Naive thymus-derived CD4-positive, alpha-beta T cell (primary cell): ENCODE results near the gene NFIC. TPM values are rescaled to one million over a fixed set of nuclear protein-coding genes. Genes with fewer than 3 reads are reported as not detected.
A peak's percentile ranks its signal among the peaks of the same experiment; 100 is the strongest.

Experiments
- ATAC-seq: fragments of 150-1000 bp; cut with Tn5 transposase; 2 replicates; pipeline ENCODE4 v1.10.0; 2021; ENCODE audit warnings: mild to moderate bottlenecking, moderate library complexity
- CTCF ChIA-PET: fragments of 350-600 bp; sonication (Branson Sonifier 250); formaldehyde crosslinking; loops from one replicate; lab custom pipeline; 2021; ENCODE audit warnings: antibody characterized with exemption; lab: Charles Lee
- POLR2A ChIA-PET: fragments of 350-600 bp; sonication (Branson Sonifier 250); formaldehyde crosslinking; loops from one replicate; lab custom pipeline; 2021; ENCODE audit warnings: antibody characterized with exemption, inconsistent platforms; lab: Charles Lee
- DNase-seq, 9 donors: peaks; one replicate each; pipeline versions ENCODE4 v3.0.0 to v3.0.0-alpha.2; 2020 to 2022; ENCODE audit warnings: mixed read lengths in 1 of 9
- H3K27ac ChIP-seq: one replicate; pipeline ENCODE4 v1.7.0; 2013; ENCODE audit warnings: mild to moderate bottlenecking, low read depth, low read length, moderate library complexity
- H3K27me3 ChIP-seq, 2 donors: one replicate each; pipeline ENCODE4 v1.7.0; 2013; ENCODE audit warnings: low read length in 2 of 2, mild to moderate bottlenecking in 2 of 2, moderate library complexity in 2 of 2; ENCODE audit not compliant: control insufficient read depth in 2 of 2, insufficient read depth in 2 of 2
- H3K36me3 ChIP-seq, 3 experiments: 1 replicate in 2 of 3; 2 replicates in 1 of 3; pipeline ENCODE4 v1.7.0; 2013; ENCODE audit warnings: low read length in 3 of 3, mild to moderate bottlenecking in 3 of 3, moderate library complexity in 1 of 3; ENCODE audit not compliant: insufficient read depth in 3 of 3, control insufficient read depth in 2 of 3
- H3K4me1 ChIP-seq, 2 donors: one replicate each; pipeline ENCODE4 v1.7.0; 2013; ENCODE audit warnings: low read length in 2 of 2, mild to moderate bottlenecking in 2 of 2, moderate library complexity in 1 of 2; ENCODE audit not compliant: control insufficient read depth in 2 of 2, insufficient read depth in 2 of 2
- H3K4me3 ChIP-seq: 2 replicates; pipeline ENCODE4 v1.7.0; 2013; ENCODE audit warnings: mild to moderate bottlenecking, low read length
- H3K9me3 ChIP-seq, 3 experiments: 1 replicate in 2 of 3; 2 replicates in 1 of 3; pipeline ENCODE4 v1.7.0; 2013; ENCODE audit warnings: low read length in 3 of 3; ENCODE audit not compliant: control insufficient read depth in 2 of 3
- H3K27ac Mint-ChIP-seq, 9 donors: one replicate each; pipeline ENCODE4 v1.8.0; 2020 to 2022; ENCODE audit warnings: mixed read lengths in 9 of 9, mild to moderate bottlenecking in 8 of 9, moderate library complexity in 5 of 9, inconsistent platforms in 2 of 9
- H3K27me3 Mint-ChIP-seq, 5 donors: one replicate each; pipeline ENCODE4 v1.8.0; 2021 to 2022; ENCODE audit warnings: mixed read lengths in 5 of 5, mild to moderate bottlenecking in 1 of 5
- H3K36me3 Mint-ChIP-seq, 5 donors: one replicate each; pipeline ENCODE4 v1.8.0; 2020 to 2022; ENCODE audit warnings: mixed read lengths in 5 of 5, mild to moderate bottlenecking in 3 of 5, inconsistent platforms in 1 of 5
- H3K4me1 Mint-ChIP-seq, 7 donors: one replicate each; pipeline ENCODE4 v1.8.0; 2020 to 2022; ENCODE audit warnings: mixed read lengths in 7 of 7, mild to moderate bottlenecking in 3 of 7, inconsistent platforms in 1 of 7
- H3K4me3 Mint-ChIP-seq, 10 donors: one replicate each; pipeline ENCODE4 v1.8.0; 2020 to 2022; ENCODE audit warnings: mild to moderate bottlenecking in 10 of 10, mixed read lengths in 10 of 10, moderate library complexity in 6 of 10, inconsistent platforms in 2 of 10
- H3K9me3 Mint-ChIP-seq, 11 donors: one replicate each; pipeline ENCODE4 v1.8.0; 2020 to 2022; ENCODE audit warnings: mixed read lengths in 11 of 11, mild to moderate bottlenecking in 4 of 11, inconsistent platforms in 1 of 11, moderate library complexity in 1 of 11
- intact Hi-C, 2 donors: fragments of 100-400 bp; cut with micrococcal nuclease; formaldehyde crosslinking; loops; one replicate each; pipeline ENCODE4 v1.15.1; 2023
- polyA plus RNA-seq, 2 donors: library from polyadenylated mRNA; unstranded; fragments of 300-500 nt; fragmentation: Illumina TruSeq; gene quantifications; one replicate each; pipeline ENCODE4 v1.2.3, GENCODE V29; 2021
- total RNA-seq, 6 experiments: library from RNA in 5 of 6; stranded (reverse) in 5 of 6; gene quantifications; 1 replicate in 5 of 6; 2 replicates in 1 of 6; pipeline ENCODE4 v1.2.3 and lab custom pipeline; 2021 to 2026

The NFIC gene
- total and polyA plus RNA-seq, 7 experiments from 2014 or later: 12.2 to 35.2 (median 31.1) TPM

GRCh38 chr19:3491396-3492119 is 125.2 kb downstream of the NFIC start:
- Mint-ChIP-seq H3K36me3 (peaks cover 0 to 13% (median 4%) of the 10 kb centered on the region in 5 donors), H3K27ac (no peak overlapping the region), H3K9me3 (no peaks in the 10 kb centered on the region), H3K4me3 (no peak overlapping the region), H3K4me1 (peaks cover 0 to 13% (median 0%) of the 10 kb centered on the region in 7 donors), H3K27me3 (no peaks in the 10 kb centered on the region)
- Histone ChIP-seq H3K27ac (no peak overlapping the region), H3K36me3 (peaks cover 0 to 60% (median 12%) of the 10 kb centered on the region in 3 experiments), H3K9me3 (no peaks in the 10 kb centered on the region), H3K4me3 (no peak overlapping the region), H3K4me1 (no peaks in the 10 kb centered on the region), H3K27me3 (no peaks in the 10 kb centered on the region)
- DNase-seq (no peak), ATAC-seq (no peak)
- intact Hi-C loops: loop anchor here in 1 of 2 donors (10.0 kb wide), 1 partner anchor 1067 kb away; the partner anchor contains the start of gene TIMM13
- ChIA-PET CTCF (no interaction called here), POLR2A (no interaction called here)

- Mint-ChIP-seq H3K27ac (no peak overlapping the region), H3K27me3 (no peaks in the 10 kb centered on the region), H3K4me3 (no peak overlapping the region), H3K9me3 (no peaks in the 10 kb centered on the region), H3K36me3 (peaks cover 0 to 15% (median 8%) of the 10 kb centered on the region in 5 donors), H3K4me1 (peaks cover 0 to 16% (median 4%) of the 10 kb centered on the region in 7 donors)
- ChIA-PET CTCF (no interaction called here), POLR2A (no interaction called here)
- H3K4me3 ChIP-seq: no peak overlapping the region
- no peaks in the 10 kb centered on the region for H3K27me3 ChIP-seq
- no peaks in the 10 kb centered on the region for H3K9me3 ChIP-seq
- H3K27ac ChIP-seq: no peak overlapping the region
- no peaks in the 10 kb centered on the region for H3K4me1 ChIP-seq
- H3K36me3 ChIP-seq: peaks cover 0 to 67% (median 12%) of the 10 kb centered on the region in 3 experiments
- ATAC-seq (no peak), DNase-seq (no peak)
- intact Hi-C loops: loop anchor here in 1 of 2 donors (10.0 kb wide), 1 partner anchor 1067 kb away; the partner anchor contains the start of gene TIMM13
Measured at GRCh38 chr19:3492131-3492839, 125.9 kb downstream of the NFIC start.

DNA sequence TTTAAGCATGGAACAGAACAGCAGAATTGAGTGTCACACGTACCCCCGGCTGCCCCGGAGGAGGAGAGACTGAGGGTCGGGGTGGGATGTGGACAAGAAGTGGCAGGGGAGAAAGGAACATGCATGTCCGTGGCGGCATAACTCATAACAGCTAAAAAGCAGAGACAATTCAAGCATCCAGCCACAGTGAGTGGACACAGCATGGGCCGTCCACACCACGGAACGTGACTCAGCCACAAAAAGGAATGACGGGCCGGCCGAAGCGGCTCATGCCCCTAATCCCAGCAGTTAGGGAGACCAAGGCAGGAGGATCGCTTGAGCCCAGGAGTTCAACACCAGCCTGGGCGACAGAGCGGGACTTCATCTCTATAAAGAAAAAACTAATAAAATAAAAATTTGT is 126.5 kb downstream of the NFIC start:
- Mint-ChIP-seq H3K9me3 (no peaks in the 10 kb centered on the region), H3K36me3 (peaks cover 0 to 19% (median 9%) of the 10 kb centered on the region in 5 donors), H3K4me1 (peaks cover under 1 to 18% (median 8%) of the 10 kb centered on the region in 7 donors), H3K27ac (peak overlapping the region in 1 of 9 donors; percentile 14), H3K4me3 (no peak overlapping the region), H3K27me3 (no peaks in the 10 kb centered on the region)
- no peak overlapping the region for H3K4me3 ChIP-seq
- H3K36me3 ChIP-seq: peaks cover 0 to 70% (median 12%) of the 10 kb centered on the region in 3 experiments
- H3K9me3 ChIP-seq: no peaks in the 10 kb centered on the region
- no peaks in the 10 kb centered on the region for H3K27me3 ChIP-seq
- CTCF ChIA-PET: no interaction called here
- ATAC-seq (no peak), DNase-seq (no peak)
- no peaks in the 10 kb centered on the region for H3K4me1 ChIP-seq
- intact Hi-C loops: loop anchor here in 1 of 2 donors (10.0 kb wide), 1 partner anchor 1068 kb away; the partner anchor contains the start of gene TIMM13
- no peak overlapping the region for H3K27ac ChIP-seq
- POLR2A ChIA-PET: interaction anchor here (0.5 kb wide), 1 partner anchor 38 kb away, joined by 7 read pairs; no protein-coding TSS in a partner anchor

DNA sequence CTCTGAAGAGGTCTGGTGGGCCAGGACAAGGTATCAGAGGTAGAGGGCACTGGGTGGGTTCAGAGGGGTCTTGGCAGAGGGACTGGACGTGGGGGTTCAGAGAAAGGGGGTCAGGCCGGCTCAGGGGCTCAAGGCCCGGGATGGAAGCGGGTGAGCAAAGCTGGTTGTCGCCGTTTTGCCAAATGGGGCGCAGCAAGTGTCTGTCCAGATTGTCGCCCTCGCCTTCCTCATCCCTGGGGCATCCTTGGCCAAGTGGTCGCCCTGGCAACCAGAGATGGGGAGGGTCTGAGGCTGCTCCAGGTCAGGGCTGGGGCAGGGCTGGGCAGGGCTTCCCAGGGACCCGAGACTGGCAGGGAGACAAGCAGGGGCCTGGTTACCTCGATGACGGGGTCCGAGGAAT is 127.3 kb downstream of the NFIC start:
- no peak overlapping the region for H3K4me3 ChIP-seq
- H3K27me3 ChIP-seq: no peaks in the 10 kb centered on the region
- no peak overlapping the region for H3K27ac ChIP-seq
- Mint-ChIP-seq H3K9me3 (no peaks in the 10 kb centered on the region), H3K4me3 (peak overlapping the region in 2 of 10 donors; percentile 42 to 60), H3K27ac (peak overlapping the region in 2 of 9 donors; percentile 28 to 33), H3K36me3 (peaks cover 0 to 19% (median 9%) of the 10 kb centered on the region in 5 donors), H3K4me1 (peaks cover 1 to 21% (median 10%) of the 10 kb centered on the region in 7 donors), H3K27me3 (no peaks in the 10 kb centered on the region)
- ChIA-PET CTCF (interaction anchor here (1.7 kb wide), 1 partner anchor 9 kb away, joined by 8 read pairs; no protein-coding TSS in a partner anchor), POLR2A (interaction anchor here (0.5 to 1.9 kb wide), 2 partner anchors 10 to 39 kb away, joined by 7 to 10 read pairs; no protein-coding TSS in a partner anchor)
- no peak for ATAC-seq
- intact Hi-C loops: loop anchor here in 1 of 2 donors (10.0 kb wide), 1 partner anchor 1069 kb away; the partner anchor contains the start of gene TIMM13
- no peaks in the 10 kb centered on the region for H3K9me3 ChIP-seq
- H3K36me3 ChIP-seq: peaks cover 0 to 70% (median 12%) of the 10 kb centered on the region in 3 experiments
- DNase-seq: no peak
- no peaks in the 10 kb centered on the region for H3K4me1 ChIP-seq

- H3K27ac ChIP-seq: peak overlapping the region; percentile 48
- peak in 6 of 9 donors; percentile 23 to 47 (median 38) for DNase-seq
- ChIA-PET CTCF (interaction anchor here (1.7 kb wide), 1 partner anchor 9 kb away, joined by 8 read pairs; no protein-coding TSS in a partner anchor), POLR2A (interaction anchor here (0.7 to 1.9 kb wide), 2 partner anchors 10 to 13 kb away, joined by 3 to 10 read pairs; no protein-coding TSS in a partner anchor)
- Mint-ChIP-seq H3K27ac (peak overlapping the region in 4 of 9 donors; percentile 5 to 71 (median 45)), H3K36me3 (peaks cover 0 to 20% (median 9%) of the 10 kb centered on the region in 5 donors), H3K4me3 (peak overlapping the region in 3 of 10 donors; percentile 46 to 51 (median 51)), H3K9me3 (peaks cover 0 to 2% (median 0%) of the 10 kb centered on the region in 11 donors), H3K4me1 (peaks cover 3 to 24% (median 12%) of the 10 kb centered on the region in 7 donors), H3K27me3 (no peaks in the 10 kb centered on the region)
- intact Hi-C loops: loop anchor here in 1 of 2 donors (10.0 kb wide), 1 partner anchor 1069 kb away; the partner anchor contains the start of gene TIMM13
- H3K4me1 ChIP-seq: no peaks in the 10 kb centered on the region
- H3K27me3 ChIP-seq: no peaks in the 10 kb centered on the region
- H3K4me3 ChIP-seq: no peak overlapping the region
- H3K36me3 ChIP-seq: peaks cover 0 to 70% (median 12%) of the 10 kb centered on the region in 3 experiments
- no peaks in the 10 kb centered on the region for H3K9me3 ChIP-seq
- ATAC-seq: peak; percentile 73
Measured at GRCh38 chr19:3494051-3494450, 127.7 kb downstream of the NFIC start.

- Histone ChIP-seq H3K27ac (peak overlapping the region; percentile 48), H3K4me1 (peaks cover under 1 to 5% of the 10 kb centered on the region in 2 donors), H3K36me3 (peaks cover 0 to 70% (median 12%) of the 10 kb centered on the region in 3 experiments), H3K4me3 (no peak overlapping the region), H3K27me3 (no peaks in the 10 kb centered on the region), H3K9me3 (no peaks in the 10 kb centered on the region)
- Mint-ChIP-seq H3K27me3 (no peaks in the 10 kb centered on the region), H3K36me3 (peaks cover 0 to 22% (median 9%) of the 10 kb centered on the region in 5 donors), H3K9me3 (peaks cover 0 to 2% (median 0%) of the 10 kb centered on the region in 11 donors), H3K4me1 (peaks cover 6 to 29% (median 15%) of the 10 kb centered on the region in 7 donors), H3K4me3 (peak overlapping the region in 8 of 10 donors; percentile 16 to 51 (median 38)), H3K27ac (peak overlapping the region in 7 of 9 donors; percentile 21 to 82 (median 69))
- DNase-seq: peak in 6 of 9 donors; percentile 33 to 68 (median 44)
- POLR2A ChIA-PET: interaction anchor here (0.7 to 1.9 kb wide), 2 partner anchors 10 to 12 kb away, joined by 3 to 10 read pairs; no protein-coding TSS in a partner anchor
- ATAC-seq: peak; percentile 78
- CTCF ChIA-PET: interaction anchor here (1.7 kb wide), 1 partner anchor 10 kb away, joined by 8 read pairs; no protein-coding TSS in a partner anchor
- intact Hi-C loops: loop anchor here in 1 of 2 donors (10.0 kb wide), 1 partner anchor 1070 kb away; the partner anchor contains the start of gene TIMM13
Measured at GRCh38 chr19:3494559-3494958, 128.2 kb downstream of the NFIC start.
